GM23338 (cell line): ENCODE measurements around the gene NHERF1.

Experiments
- CREB1 ChIP-seq: fragments of 250-450 bp; sonication (Bioruptor Pico); IDR thresholded peaks from 2 replicates; pipeline ENCODE4 v1.5.0; 2020; ENCODE audit warnings: low read depth, mild to moderate bottlenecking, moderate library complexity
- CTCF ChIP-seq, 2 experiments: fragments of 200-600 bp in 1 of 2; sonication (generic) in 1 of 2; conservative IDR thresholded peaks; 2 replicates each; pipeline versions ENCODE4 v1.5.1 to v1.6.1; 2016 to 2017; ENCODE audit warnings: antibody characterized with exemption in 2 of 2, low read depth in 2 of 2, mild to moderate bottlenecking in 2 of 2, moderate library complexity in 1 of 2
- EZH2 ChIP-seq: fragments of 200-600 bp; sonication (generic); IDR thresholded peaks from one replicate; pipeline ENCODE4 v1.8.0; 2017; ENCODE audit warnings: antibody characterized with exemption, mild to moderate bottlenecking, low read depth; ENCODE audit not compliant: unreplicated experiment
- EZH2phosphoT487 ChIP-seq: fragments of 200-600 bp; sonication (generic); IDR thresholded peaks from one replicate; pipeline ENCODE4 v1.8.1; 2018; ENCODE audit warnings: antibody characterized with exemption; ENCODE audit not compliant: unreplicated experiment
- POLR2AphosphoS5 ChIP-seq: IDR thresholded peaks from 2 replicates; pipeline ENCODE4 v1.6.1; 2016; ENCODE audit warnings: antibody characterized with exemption, low read depth

GRCh38 chr17:74748279-74748528 lies 224 bp upstream of the NHERF1 start:
- TF ChIP-seq CTCF (conservative IDR thresholded peaks at IDR 0.05; ENCODE audit: low read depth in 2 of 2), result no peak
- no peak for TF ChIP-seq EZH2phosphoT487
- TF ChIP-seq CREB1 (CRISPR knock-in tag), result no peak
- no peak for TF ChIP-seq POLR2AphosphoS5
- no peak for TF ChIP-seq EZH2
